GM13976 (cell line): ENCODE measurements around the gene CDO1.

Experiments used
- DNase-seq: peaks from one replicate; pipeline ENCODE4 v3.0.0; 2012; ENCODE audit warnings: low spot score
- CTCF ChIP-seq: IDR thresholded peaks from 2 replicates; pipeline ENCODE4 v1.5.1; 2012; ENCODE audit warnings: borderline replicate concordance, mild to moderate bottlenecking; ENCODE audit not compliant: insufficient read depth; ENCODE audit errors: extremely low read depth, missing control alignments, control extremely low read depth
- in situ Hi-C: fragments of 300-500 bp; cut with MboI; formaldehyde crosslinking; loops from one replicate; pipeline ENCODE4 v1.12.0; 2022; ENCODE audit warnings: low sequenced_read_pairs, mixed read lengths, inconsistent platforms; ENCODE audit not compliant: unreplicated experiment

Gene CDO1

GRCh38 chr5:115815693-115816225, 700 bp downstream of the CDO1 start:
- in situ Hi-C loops = no loop called here
- peak; percentile 19 for DNase-seq
- no peak for TF ChIP-seq CTCF

- TF ChIP-seq CTCF = no peak
- in situ Hi-C loops = no loop called here
- DNase-seq = no peak
Measured at GRCh38 chr5:115815006-115815692, 1.3 kb downstream of the CDO1 start.

- DNase-seq = no peak
- in situ Hi-C loops = no loop called here
- no peak for TF ChIP-seq CTCF
Measured at GRCh38 chr5:115813719-115814118, 2.7 kb downstream of the CDO1 start.

DNA sequence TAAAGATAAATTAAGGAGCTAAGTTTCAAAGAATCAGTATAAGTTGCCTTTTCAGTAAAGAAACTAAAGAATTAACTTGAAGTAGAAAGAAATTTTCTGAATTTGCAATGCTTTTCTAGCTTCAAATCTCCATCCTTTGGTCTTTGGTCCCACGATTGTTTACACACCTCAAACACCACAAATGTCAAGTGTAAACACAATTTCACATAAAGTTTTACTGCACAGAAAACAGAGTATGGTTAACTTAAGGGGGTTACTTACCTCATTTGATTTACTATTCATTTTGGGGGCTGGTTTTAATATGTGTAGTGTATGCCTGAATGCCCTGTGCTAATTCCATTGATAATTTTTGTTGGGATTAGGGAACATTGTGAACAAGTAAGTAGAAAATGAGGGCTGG, 4.1 kb downstream of the CDO1 start:
- in situ Hi-C loops = no loop called here
- DNase-seq = no peak
- no peak for TF ChIP-seq CTCF

- no peak for TF ChIP-seq CTCF
- no peak for DNase-seq
- in situ Hi-C loops = no loop called here
Measured at GRCh38 chr5:115811406-115811805, 5.1 kb downstream of the CDO1 start.

DNA sequence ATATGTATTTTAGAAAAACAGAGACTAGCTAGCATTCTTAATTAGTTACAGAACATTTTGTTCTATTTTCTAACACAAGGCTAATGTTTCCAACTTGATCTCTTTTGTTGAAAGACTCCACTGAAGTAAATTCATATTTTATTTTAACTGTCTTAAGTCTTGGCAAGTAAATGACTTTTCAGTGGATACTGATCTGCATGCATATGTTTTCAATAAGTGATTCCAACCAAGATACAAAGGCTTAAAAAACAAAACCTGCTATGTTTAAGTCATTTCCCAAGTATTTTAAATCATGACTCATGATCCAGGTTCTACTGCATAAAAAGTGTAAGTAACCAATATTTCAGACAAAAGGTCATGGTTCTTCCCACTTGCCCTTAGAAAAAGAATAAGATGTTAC, 5.7 kb downstream of the CDO1 start:
- in situ Hi-C loops = no loop called here
- DNase-seq = no peak
- TF ChIP-seq CTCF = no peak
